ENCODE results near the gene ZNF367.

Gene ZNF367

GRCh38 chr9:96436063-96436455 is 17.9 kb upstream of the ZNF367 start:
- no peak for DNase-seq

DNA sequence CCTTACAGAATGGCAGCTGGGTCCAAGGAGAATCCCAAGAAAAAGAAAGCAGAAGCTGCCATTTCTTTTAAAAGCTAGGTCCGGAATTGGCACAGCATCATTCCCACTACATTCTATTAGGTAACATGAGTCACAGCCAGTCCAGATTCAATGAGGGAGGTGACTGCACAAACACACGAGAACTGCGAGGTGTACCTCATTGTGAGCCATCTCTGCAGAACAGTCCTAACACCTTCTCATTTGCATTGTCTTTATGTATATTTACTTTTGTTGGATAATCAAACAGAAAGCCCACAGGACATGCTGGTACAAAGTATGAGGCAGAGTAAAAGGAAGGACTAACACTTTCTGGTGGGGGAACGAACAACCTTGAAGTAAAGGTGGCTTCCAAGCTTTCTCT is 17.2 kb upstream of the ZNF367 start:
- DNase-seq: no peak

DNA sequence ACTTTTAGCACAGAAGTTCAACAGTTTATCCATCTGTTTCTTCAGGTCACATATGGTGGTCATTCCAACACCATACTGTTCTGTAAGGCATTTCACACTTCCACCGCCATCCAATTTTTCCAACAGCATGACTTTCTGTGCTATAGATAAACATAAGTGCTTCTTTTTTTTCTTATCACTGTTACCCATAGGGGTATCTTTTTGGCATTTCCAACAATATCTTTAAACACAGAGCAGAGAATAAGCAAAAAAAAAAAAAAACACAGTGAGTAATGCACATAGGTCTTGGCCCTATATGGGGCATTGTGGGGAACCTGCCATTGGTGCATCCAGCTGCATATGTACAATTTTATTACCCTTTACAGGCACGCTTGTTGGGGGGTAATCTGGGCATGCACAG is 12.2 kb upstream of the ZNF367 start:
- DNase-seq: no peak

DNA sequence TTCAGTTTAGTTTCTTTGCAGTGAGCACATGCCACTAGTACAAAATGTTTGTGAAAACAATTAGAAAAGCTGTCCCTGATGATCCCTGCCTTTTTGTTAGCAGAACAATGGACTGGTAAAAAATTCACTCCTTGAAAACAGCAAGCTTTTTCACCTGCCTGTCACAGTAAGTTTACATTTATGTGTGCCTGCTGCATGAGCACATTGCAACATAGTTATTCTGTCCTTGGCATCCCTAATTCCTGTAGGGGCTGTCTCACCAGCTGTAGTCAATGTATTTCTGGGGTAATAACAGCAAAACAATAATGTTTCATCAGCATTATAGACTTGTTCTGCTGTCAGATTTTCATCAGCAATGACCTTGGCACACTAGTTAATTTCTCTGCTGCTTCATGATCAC is 11.6 kb upstream of the ZNF367 start:
- no peak for DNase-seq

DNA sequence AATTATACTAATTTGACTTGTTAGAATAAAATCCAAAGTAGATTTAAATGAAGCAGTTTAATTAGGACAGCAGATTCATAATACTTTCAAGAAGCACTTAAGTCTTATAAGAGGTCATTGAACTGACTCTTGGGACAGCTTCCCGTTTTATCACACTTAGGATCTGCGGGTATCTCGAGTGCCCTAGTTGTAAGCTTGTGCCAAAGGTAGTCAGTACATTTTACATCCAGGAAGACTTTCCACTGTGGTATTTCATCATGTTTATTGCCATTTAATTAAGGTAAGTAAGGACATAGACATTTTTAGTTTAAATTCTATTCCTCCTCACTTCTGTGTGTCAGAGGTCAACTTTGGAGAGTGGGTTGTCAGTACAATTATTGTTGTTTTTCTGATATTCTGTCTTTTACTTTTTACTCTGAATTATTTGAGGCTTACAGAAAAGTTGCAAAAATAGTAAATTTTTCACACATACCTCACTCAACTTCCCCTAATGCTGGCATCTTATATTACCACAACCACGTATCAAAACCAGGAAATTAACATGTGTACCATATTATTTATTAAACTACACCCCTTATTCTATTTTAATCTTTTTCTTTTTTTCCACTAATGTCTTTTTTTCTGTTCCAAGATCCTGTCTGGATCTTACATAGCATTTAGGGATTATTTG is 7.5 kb upstream of the ZNF367 start:
- no peak for DNase-seq

DNA sequence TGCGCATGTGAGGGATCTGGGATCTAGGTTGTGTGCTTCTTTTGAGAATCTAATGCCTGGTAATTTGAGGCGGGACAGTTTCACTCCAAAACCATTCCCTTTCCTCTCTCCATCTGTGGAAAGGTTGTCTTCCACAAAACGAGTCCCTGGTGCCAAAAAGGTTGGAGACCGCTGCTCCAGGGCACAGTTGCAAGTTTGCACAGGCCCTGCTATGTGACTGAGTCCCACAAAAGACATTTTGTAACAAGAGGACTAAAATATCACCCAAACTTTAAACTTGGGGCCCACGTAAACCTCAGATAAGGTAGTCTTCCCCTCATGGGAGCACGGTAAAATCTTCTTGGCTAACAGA is 5.8 kb upstream of the ZNF367 start:
- no peak for DNase-seq

DNA sequence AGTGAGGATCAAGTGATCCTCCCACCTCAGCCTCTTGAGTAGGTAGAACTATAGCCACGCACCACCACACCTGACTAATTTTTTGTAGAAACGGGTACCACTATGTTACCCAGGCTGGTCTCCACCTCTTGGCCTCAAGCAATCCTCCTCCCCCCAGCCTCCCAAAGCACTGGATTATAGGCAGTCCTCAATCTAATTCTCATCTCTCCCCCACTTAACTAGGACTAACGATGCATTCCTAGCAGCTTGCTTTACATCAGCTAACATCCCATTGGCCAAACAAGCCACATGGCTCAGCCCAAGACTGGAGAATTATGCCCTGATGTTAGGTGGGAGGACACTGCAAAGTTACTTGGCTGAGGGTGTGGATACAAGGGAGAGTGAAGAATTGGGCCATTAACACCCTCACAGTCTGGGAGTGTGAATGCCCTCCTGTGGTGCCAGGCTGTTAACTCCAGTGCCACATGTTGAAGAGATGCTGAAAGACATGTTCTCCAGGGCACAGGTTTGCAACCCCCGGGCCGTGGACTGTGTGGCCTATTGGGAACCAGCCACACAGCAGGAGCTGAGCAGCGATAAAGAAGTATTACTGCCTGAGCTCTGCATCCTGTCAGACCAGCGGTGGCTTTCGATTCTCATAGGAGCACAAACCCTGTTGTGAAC is 5.3 kb upstream of the ZNF367 start:
- DNase-seq: no peak

- DNase-seq: peak; percentile 39
Measured at GRCh38 chr9:96420468-96421219, 2.5 kb upstream of the ZNF367 start.

DNA sequence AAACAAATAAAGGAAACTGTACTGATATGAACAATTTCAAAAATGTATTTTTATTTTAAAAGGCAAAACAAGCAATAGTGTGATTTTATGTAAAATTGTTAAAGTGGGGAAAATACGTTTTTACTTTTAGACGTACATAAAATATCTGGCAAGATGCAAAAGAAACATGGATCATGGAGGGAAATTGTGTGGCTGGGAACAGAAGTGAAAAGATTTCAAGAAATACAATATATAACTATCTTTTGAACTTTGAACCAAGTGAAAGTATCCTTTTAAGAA is 1.5 kb upstream of the ZNF367 start:
- no peak for DNase-seq

- peak; percentile 69 for DNase-seq
Measured at GRCh38 chr9:96418920-96419690, 935 bp upstream of the ZNF367 start.

DNA sequence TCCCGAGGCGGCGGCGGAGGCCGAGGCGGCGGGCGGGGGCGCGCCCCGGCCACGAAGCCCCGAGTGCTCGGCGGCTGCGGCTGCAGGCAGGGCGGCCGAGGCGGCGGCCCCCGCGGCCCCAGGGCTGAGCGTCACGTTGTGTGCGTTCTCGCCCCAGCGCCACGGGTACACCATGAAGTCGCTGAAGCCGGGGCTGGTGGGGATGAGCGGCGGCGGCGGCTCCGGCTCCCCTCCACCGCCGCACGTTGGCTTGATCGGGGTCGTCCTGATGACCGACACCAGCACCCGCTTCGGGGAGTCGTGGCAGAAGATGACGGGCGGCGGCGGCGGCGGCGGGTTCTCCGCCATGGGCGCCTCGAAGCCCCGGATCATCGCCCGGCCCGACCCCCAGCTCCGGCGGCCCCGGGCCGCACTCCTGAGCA is 498 bp downstream of the ZNF367 start:
- peak; percentile 24 for DNase-seq

GRCh38 chr9:96417051-96417586 is 1.1 kb downstream of the ZNF367 start:
- peak; percentile 89 for DNase-seq

GRCh38 chr9:96413302-96414221 is 4.6 kb downstream of the ZNF367 start:
- no peak for DNase-seq

GRCh38 chr9:96412174-96412913 is 5.8 kb downstream of the ZNF367 start:
- DNase-seq: no peak

DNA sequence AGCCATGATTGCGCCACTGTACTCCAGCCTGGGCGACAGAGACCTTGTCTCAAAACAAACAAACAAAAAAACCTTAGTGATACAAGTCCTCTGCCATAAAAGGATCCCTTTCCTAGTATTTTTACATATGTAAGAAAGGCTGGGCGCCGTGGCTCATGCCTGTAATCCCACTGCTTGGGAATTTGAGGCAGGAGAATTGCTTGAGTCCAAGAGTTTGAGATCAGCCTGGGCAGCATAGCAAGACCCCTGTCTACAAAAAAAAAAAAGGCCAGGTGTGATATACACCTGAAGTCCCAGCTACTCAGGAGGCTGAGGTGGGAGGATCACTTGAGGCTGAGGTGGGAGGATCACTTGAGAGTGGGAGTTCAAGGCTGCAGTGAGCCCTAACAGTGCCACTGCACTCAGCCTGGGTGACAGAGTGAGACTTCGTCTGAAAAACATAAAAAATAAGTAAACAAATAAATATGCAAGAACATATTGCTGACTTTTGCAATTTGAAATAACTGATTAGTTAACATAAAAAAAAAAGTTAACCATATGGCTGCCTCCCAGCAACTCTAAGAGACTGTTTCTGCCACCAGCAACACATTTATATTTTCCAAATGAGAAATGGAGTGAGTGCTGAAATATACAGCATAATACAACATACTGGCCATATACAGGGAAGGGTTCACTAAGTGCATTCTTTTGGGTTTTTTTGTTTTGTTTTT is 6.9 kb downstream of the ZNF367 start:
- DNase-seq: no peak

- no peak for DNase-seq
Measured at GRCh38 chr9:96408409-96409280, 9.5 kb downstream of the ZNF367 start.

DNA sequence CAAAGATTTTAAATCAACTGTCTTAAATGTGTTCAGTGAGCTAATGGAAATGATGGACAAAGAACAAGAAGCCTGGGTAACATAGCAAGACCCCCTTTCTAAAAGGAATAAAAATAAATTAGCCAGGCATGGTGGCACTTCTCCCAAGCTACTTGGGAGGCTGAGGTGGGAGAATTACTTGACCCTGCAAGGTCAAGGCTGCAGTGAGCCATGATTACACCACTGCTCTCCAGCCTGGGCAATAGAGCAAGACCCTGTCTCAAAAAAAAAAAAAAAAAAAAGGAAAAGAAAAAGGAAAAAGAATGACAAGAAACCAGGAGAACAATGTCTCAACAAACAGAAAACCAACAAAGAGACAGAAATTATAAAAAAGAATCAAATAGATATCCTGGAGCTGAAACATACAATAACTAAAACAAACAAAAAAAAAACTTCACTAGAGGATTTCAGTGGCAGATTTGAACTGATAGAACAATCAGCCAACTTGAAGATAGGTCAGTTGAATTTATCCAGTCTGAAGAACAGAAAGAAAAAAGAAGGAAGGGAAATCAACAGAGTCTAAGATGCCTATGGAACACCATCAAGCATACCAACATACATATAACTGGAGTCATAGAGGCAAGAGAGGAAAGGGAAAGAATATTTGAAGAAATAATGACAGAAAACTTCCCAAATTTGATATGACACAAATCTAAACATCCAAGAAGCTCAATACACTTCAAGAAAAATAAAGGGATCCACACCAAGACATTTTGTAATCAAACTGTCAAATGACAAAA is 17.8 kb downstream of the ZNF367 start:
- no peak for DNase-seq

DNA sequence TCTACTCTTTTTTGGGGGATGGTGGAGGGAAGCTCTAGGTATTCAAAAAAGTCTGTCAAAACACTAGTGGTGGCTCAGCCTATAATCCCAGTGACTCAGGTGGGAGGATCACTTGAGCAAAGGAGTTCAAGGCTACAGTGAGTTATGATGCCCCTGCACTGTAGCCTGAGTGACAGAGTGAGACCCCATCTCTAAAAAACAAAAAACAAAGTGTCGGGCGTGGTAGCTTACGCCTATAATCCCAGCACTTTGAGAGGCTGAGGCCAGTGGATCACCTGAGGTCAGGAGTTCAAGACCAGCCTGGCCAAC is 18.9 kb downstream of the ZNF367 start:
- no peak for DNase-seq
